ENCODE measurements around the gene TNFSF8. TPM values are rescaled to one million over a fixed set of nuclear protein-coding genes. Genes with fewer than 3 reads are reported as not detected.

The TNFSF8 gene
- total and polyA plus RNA-seq, 7 donors, result 0.60 to 11.7 (median 1.8) TPM

DNA sequence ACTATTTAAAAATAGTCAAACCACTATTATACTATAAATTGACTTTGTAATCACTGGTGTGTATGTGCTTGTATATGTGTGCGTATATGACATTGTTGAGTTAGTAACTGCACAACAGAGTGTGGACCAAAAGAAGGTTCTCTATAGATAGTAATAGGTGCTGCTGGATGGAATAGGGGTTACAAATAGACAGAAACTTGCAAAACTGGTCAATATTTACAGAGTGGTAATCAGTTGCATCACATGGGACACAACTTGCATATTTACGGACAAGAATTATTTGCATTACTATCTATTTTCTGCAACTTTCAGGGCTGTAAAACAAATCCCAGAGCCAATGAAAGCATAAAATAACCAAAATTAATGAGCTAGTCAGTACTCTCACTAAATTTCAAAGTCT, 42.4 kb downstream of the TNFSF8 start:
- H3K4me3 ChIP-seq, result no peak overlapping the region
- 95% methylated on average over 2 of the region's 2 CpGs for WGBS, 2 donors
- TF ChIP-seq, protein P1, sequence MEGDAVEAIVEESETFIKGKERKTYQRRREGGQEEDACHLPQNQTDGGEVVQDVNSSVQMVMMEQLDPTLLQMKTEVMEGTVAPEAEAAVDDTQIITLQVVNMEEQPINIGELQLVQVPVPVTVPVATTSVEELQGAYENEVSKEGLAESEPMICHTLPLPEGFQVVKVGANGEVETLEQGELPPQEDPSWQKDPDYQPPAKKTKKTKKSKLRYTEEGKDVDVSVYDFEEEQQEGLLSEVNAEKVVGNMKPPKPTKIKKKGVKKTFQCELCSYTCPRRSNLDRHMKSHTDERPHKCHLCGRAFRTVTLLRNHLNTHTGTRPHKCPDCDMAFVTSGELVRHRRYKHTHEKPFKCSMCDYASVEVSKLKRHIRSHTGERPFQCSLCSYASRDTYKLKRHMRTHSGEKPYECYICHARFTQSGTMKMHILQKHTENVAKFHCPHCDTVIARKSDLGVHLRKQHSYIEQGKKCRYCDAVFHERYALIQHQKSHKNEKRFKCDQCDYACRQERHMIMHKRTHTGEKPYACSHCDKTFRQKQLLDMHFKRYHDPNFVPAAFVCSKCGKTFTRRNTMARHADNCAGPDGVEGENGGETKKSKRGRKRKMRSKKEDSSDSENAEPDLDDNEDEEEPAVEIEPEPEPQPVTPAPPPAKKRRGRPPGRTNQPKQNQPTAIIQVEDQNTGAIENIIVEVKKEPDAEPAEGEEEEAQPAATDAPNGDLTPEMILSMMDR (IDR thresholded peaks at IDR 0.05), result no peak
- TF ChIP-seq POLR2A (IDR thresholded peaks at IDR 0.05) (no peak), EP300 (IDR thresholded peaks at IDR 0.05) (no peak), POLR2AphosphoS5 (IDR thresholded peaks at IDR 0.05) (no peak)

DNA sequence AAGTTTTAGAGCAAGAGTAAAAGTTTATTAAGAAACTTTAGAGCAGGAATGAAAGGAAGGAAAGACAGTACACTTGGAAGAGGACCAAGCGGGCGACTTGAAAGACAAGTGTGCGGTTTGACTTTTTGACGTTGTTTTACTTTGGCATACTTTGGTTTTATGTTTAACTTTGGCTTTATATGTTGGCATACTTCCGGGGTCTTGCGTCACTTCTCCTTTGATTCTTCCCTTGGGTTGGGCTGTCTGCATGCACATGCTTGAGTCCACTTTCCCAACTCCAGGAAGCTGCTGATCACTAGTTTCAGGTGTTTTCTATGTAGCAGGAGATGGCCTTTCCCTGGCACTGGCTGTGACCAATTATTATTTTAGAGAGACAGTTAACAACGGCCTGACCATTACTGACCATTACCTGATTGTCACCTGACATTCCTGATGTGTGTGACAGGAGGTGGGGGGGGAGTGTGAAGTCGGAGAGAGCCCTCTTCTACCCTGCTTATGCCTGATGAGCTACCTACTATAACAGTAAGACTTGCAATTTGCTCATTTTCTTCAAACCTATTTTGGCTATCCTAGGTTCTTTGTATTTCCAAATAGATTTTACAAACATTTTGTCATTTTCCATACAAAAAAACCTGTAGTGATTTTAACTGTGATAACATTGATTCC, 45.5 kb downstream of the TNFSF8 start:
- no peaks in the 10 kb centered on the region for H3K4me1 ChIP-seq
- no peak for DNase-seq
- H3K4me3 ChIP-seq, result no peak overlapping the region
- H3K27me3 ChIP-seq, result no peaks in the 10 kb centered on the region
- no peaks in the 10 kb centered on the region for H3K36me3 ChIP-seq
- no peaks in the 10 kb centered on the region for H3K9me3 ChIP-seq
- 21 to 68% methylated on average over 8 of the region's 8 CpGs for WGBS, 2 donors
- no peak overlapping the region for H3K27ac ChIP-seq
- intact Hi-C loops (cut with DNase I), result no loop called here
- TF ChIP-seq, protein P1 (IDR thresholded peaks at IDR 0.05), result no peak
- TF ChIP-seq POLR2AphosphoS5 (IDR thresholded peaks at IDR 0.05) (no peak), EP300 (IDR thresholded peaks at IDR 0.05) (no peak), POLR2A (IDR thresholded peaks at IDR 0.05) (no peak)

More for the DNA sequence above, 42.4 kb downstream of the TNFSF8 start:
- Histone ChIP-seq H3K27ac (no peak overlapping the region), H3K27me3 (no peaks in the 10 kb centered on the region), H3K36me3 (no peaks in the 10 kb centered on the region), H3K9me3 (no peaks in the 10 kb centered on the region), H3K4me1 (no peaks in the 10 kb centered on the region)
- DNase-seq, result no peak
- intact Hi-C loops (cut with DNase I), result no loop called here

DNA sequence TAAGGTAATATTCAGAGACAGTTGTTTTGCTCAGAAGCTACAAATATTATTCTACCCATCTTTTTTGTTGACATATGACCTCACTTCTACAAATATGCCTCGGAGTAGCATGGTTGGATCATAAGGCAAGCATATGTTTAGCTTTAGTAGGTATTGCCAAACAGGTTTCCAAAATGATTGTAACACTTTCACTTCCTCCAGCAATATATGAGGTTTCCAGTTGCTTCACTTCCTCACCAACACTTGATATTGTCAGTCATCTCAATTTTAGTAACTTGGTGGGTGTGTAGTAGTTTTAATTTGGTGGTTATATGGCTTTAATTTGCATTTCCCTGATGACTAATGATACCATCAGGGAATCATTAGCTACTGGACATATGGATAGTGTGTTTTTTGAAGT, 46.7 kb downstream of the TNFSF8 start:
- DNase-seq, result no peak
- no peaks in the 10 kb centered on the region for H3K27me3 ChIP-seq
- no peaks in the 10 kb centered on the region for H3K4me1 ChIP-seq
- no peak overlapping the region for H3K27ac ChIP-seq
- H3K36me3 ChIP-seq, result no peaks in the 10 kb centered on the region
- TF ChIP-seq POLR2AphosphoS5 (IDR thresholded peaks at IDR 0.05) (no peak), POLR2A (IDR thresholded peaks at IDR 0.05) (no peak), EP300 (IDR thresholded peaks at IDR 0.05) (no peak)
- TF ChIP-seq, protein P1 (IDR thresholded peaks at IDR 0.05), result no peak
- WGBS, 2 donors, result 16 to 49% methylated on average over 1 of the region's 1 CpG
- intact Hi-C loops (cut with DNase I), result no loop called here
- H3K4me3 ChIP-seq, result no peak overlapping the region
- H3K9me3 ChIP-seq, result no peaks in the 10 kb centered on the region

DNA sequence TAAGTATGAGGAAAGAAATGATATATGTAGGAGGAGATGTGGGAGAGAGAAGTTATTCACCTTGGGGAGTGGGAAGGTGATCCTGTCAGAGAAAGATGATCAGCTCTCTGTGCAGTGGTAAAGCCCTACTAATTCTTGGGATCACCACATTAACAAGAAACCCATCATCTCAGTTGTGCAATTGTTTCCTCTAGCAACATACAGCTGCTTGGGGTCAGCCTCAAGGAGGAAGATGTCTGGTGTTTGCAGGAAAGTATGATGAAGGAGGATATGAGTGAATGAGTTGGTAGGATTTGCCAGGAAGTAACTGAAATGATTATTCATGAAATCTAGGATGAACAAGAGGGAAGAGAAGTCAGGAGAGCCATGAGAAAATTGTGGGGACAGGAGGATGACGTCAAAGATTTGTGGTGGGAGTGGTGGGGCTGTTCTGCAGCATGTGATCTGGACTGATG, 50.1 kb downstream of the TNFSF8 start:
- no peak for DNase-seq

More for the DNA sequence above, 50.1 kb downstream of the TNFSF8 start:
- TF ChIP-seq, protein P1 (IDR thresholded peaks at IDR 0.05), result no peak
- TF ChIP-seq EP300 (IDR thresholded peaks at IDR 0.05), result no peak
- no peaks in the 10 kb centered on the region for H3K27me3 ChIP-seq
- peaks cover 0 to 14% (median 0%) of the 10 kb centered on the region in 4 donors for H3K9me3 ChIP-seq
- no peak overlapping the region for H3K4me3 ChIP-seq
- WGBS, 2 donors, result 72 to 85% methylated on average over 1 of the region's 1 CpG
- H3K36me3 ChIP-seq, result no peaks in the 10 kb centered on the region
- no peaks in the 10 kb centered on the region for H3K4me1 ChIP-seq
- no peak overlapping the region for H3K27ac ChIP-seq
- intact Hi-C loops (cut with DNase I), result no loop called here

Measured in sigmoid colon (tissue), 7 donors.